ENCODE data around the gene FOXP3. TPM values are rescaled to one million over a fixed set of nuclear protein-coding genes. Genes with fewer than 3 reads are reported as not detected.

Gene FOXP3
- total RNA-seq, 2 experiments from 2014 or later = 23.3 to 23.6 TPM

DNA sequence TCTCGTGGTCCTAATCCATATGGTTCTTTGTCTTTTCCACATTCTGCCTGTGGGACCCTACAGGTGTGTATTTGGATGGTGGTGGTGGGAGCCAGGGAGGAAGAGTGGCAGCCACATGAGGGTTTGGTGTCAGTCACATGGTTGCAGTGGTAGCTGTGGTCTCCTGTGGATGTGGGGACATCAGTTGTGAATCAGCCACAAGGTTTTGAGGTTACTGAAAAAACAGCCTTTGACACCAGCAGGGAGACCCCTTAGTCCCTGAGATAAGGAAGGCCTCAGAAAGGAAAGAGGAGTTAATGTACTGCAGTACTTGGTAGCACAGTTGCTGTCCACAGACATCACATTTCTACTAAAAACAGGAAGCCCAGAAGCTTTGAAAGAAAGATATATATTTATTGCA is 23.2 kb upstream of the FOXP3 start:
- H3K4me3 Mint-ChIP-seq = peak overlapping the region; percentile 30
- POLR2A ChIA-PET = interaction anchor here (1.5 to 3.1 kb wide), 3 partner anchors 11 to 19 kb away, joined by 3 to 19 read pairs (median 13); no protein-coding TSS in a partner anchor
- H3K27ac Mint-ChIP-seq = peak overlapping the region; percentile 70
- peaks cover 10% of the 10 kb centered on the region for H3K36me3 Mint-ChIP-seq
- no peaks in the 10 kb centered on the region for H3K9me3 Mint-ChIP-seq
- peak; percentile 65 for ATAC-seq (ENCODE audit: low read depth)
- H3K4me1 Mint-ChIP-seq = peaks cover 29% of the 10 kb centered on the region
- H3K27me3 Mint-ChIP-seq = no peaks in the 10 kb centered on the region
- peak; percentile 47 for DNase-seq

DNA sequence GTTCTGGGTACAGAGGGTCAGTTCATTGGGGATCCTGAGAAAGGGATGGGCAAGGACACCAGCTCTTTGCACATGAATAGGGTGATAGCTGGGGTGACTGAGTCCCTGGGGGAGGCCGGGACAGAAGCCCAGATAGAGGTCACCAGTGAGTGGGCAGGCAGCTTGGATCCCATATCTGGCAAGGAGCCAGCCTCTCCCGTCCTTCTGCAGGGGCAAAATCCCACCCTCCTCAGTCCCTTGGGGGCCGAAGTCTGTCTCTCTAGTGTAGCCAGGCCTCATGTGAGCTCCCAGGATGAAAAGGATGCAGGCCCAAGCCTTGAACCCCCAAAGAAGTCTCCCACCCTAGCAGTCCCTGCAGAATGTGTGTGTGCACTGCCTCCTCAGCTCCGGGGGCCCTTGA is 22.1 kb upstream of the FOXP3 start:
- POLR2A ChIA-PET = interaction anchor here (1.5 to 3.1 kb wide), 3 partner anchors 10 to 18 kb away, joined by 3 to 19 read pairs (median 13); no protein-coding TSS in a partner anchor
- ATAC-seq (ENCODE audit: low read depth) = no peak
- Mint-ChIP-seq H3K4me3 (no peak overlapping the region), H3K36me3 (peaks cover 14% of the 10 kb centered on the region), H3K27me3 (no peaks in the 10 kb centered on the region), H3K9me3 (no peaks in the 10 kb centered on the region), H3K27ac (no peak overlapping the region), H3K4me1 (peaks cover 25% of the 10 kb centered on the region)
- DNase-seq = no peak

DNA sequence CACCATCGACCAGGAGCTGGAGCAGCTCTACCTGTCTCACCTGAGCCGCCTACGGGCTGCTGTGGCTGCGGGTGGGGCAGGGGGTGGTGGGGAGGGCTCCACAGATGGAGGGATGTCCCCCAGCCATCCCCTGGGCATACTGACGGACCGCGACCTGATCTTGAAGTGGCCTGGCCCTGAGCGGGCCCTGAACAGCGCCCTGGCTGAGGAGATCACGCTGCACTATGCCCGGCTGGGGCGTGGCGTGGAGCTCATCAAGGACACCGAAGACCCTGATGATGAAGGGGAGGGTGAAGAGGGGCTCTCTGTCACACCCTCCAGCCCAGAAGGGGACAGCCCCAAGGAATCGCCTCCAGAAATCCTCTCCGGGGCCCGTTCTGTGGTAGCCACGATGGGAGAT is 21.6 kb upstream of the FOXP3 start:
- Mint-ChIP-seq H3K27me3 (no peaks in the 10 kb centered on the region), H3K27ac (no peak overlapping the region), H3K9me3 (no peaks in the 10 kb centered on the region), H3K4me1 (peaks cover 25% of the 10 kb centered on the region), H3K4me3 (no peak overlapping the region), H3K36me3 (peaks cover 14% of the 10 kb centered on the region)
- DNase-seq (no peak), ATAC-seq (ENCODE audit: low read depth) (no peak)
- POLR2A ChIA-PET = interaction anchor here (1.5 to 3.1 kb wide), 2 partner anchors 10 to 13 kb away, joined by 13 to 19 read pairs; no protein-coding TSS in a partner anchor

DNA sequence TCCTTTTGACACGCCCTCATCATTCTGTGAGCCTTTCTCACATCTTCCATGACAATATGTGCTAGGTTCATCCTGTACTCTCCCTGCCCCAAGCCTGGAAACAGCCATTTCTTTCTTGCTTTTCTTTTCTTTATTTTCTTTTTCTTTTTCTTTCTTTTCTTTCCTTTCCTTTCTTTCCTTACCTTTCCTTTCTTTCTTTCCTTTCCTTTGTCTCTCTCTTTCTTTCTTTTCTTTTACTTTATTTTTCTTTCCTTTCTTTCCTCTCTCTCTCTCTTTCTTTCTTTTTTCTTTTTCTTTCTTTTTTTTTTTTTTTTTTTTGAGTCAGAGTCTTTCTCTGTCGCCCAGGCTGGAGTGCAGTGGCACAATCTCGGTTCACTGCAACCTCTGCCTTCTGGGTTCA is 19.7 kb upstream of the FOXP3 start:
- Mint-ChIP-seq H3K4me3 (no peak overlapping the region), H3K4me1 (peaks cover 26% of the 10 kb centered on the region), H3K36me3 (peaks cover 18% of the 10 kb centered on the region), H3K27ac (no peak overlapping the region), H3K9me3 (no peaks in the 10 kb centered on the region), H3K27me3 (no peaks in the 10 kb centered on the region)
- DNase-seq (no peak), ATAC-seq (ENCODE audit: low read depth) (no peak)
- POLR2A ChIA-PET = interaction anchor here (0.7 kb wide), 1 partner anchor 15 kb away, joined by 4 read pairs; no protein-coding TSS in a partner anchor

DNA sequence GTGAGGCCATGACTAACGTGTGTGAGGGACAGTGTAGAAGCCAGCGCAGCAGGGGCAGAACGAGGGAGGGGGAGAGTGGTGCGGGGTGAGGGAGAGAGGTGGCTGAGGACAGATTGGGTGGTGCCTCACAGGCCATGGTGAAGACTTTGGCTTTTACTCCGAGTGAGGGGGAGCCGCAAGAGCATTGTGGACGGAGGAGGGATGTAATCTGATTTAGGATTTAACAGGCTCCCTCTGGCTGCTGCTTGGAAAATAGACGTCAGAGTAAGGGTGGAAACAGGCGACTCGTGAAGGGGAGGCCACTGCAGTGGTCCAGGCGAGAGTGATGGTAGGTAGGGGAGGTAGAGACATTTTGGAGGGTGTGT is 18.1 kb upstream of the FOXP3 start:
- H3K27ac Mint-ChIP-seq = no peak overlapping the region
- H3K4me3 Mint-ChIP-seq = no peak overlapping the region

DNA sequence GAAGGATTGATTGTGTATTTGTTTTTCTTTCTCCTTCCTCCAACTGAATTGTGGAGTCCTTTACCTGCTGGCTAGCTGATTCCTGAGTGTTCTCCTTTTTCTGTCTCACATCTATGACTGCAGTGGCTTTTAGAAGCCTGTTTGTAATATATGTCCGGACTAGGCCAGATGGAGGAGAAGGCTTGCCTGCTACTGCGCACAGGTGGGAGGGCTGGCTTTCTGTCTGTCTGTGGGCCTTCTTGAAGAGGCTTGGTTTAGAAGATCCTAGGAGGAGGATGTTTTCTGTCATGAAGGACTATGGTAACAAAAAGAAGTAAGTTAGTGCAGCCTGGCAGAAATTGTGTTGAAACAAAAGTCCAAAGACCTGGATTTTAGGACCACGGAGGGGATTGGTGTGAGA is 13.6 kb upstream of the FOXP3 start:
- no peak for ATAC-seq (ENCODE audit: low read depth)
- peak overlapping the region; percentile 71 for H3K4me3 Mint-ChIP-seq
- peaks cover 55% of the 10 kb centered on the region for H3K4me1 Mint-ChIP-seq

More for the DNA sequence above, 18.1 kb upstream of the FOXP3 start:
- peaks cover 26% of the 10 kb centered on the region for H3K4me1 Mint-ChIP-seq
- DNase-seq = no peak
- no peaks in the 10 kb centered on the region for H3K9me3 Mint-ChIP-seq
- H3K27me3 Mint-ChIP-seq = no peaks in the 10 kb centered on the region
- ATAC-seq (ENCODE audit: low read depth) = no peak
- H3K36me3 Mint-ChIP-seq = peaks cover 16% of the 10 kb centered on the region
- POLR2A ChIA-PET = interaction anchor here (0.5 to 1.0 kb wide), 2 partner anchors 9 to 15 kb away, joined by 4 read pairs; no protein-coding TSS in a partner anchor

DNA sequence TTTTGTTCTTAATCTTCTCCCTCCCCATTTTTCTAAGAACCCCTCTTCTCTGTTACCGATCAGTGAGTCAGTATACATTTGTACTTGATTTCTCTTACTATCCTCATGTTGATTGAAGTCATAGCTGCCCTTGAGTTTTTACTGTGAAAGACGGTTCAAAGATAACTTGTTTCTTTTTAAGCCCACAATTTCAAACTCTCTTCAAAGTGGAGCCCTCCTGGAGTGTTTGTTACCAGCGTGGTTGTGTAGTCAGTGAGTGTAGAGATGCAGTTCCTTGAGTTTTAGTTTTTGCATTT is 13.0 kb upstream of the FOXP3 start:
- H3K27me3 Mint-ChIP-seq = no peaks in the 10 kb centered on the region
- peak overlapping the region; percentile 71 for H3K4me3 Mint-ChIP-seq
- H3K36me3 Mint-ChIP-seq = peaks cover 27% of the 10 kb centered on the region
- DNase-seq (no peak), ATAC-seq (ENCODE audit: low read depth) (no peak)
- peaks cover 56% of the 10 kb centered on the region for H3K4me1 Mint-ChIP-seq
- H3K9me3 Mint-ChIP-seq = no peaks in the 10 kb centered on the region
- POLR2A ChIA-PET = interaction anchor here (1.1 to 2.8 kb wide), 2 partner anchors 9 to 32 kb away, joined by 3 to 13 read pairs; no protein-coding TSS in a partner anchor
- peak overlapping the region; percentile 96 for H3K27ac Mint-ChIP-seq

More for the DNA sequence above, 13.6 kb upstream of the FOXP3 start:
- Mint-ChIP-seq H3K9me3 (no peaks in the 10 kb centered on the region), H3K27me3 (no peaks in the 10 kb centered on the region), H3K36me3 (peaks cover 30% of the 10 kb centered on the region), H3K27ac (peak overlapping the region; percentile 96)
- POLR2A ChIA-PET = interaction anchor here (1.1 kb wide), 1 partner anchor 32 kb away, joined by 3 read pairs; no protein-coding TSS in a partner anchor
- DNase-seq = no peak

DNA sequence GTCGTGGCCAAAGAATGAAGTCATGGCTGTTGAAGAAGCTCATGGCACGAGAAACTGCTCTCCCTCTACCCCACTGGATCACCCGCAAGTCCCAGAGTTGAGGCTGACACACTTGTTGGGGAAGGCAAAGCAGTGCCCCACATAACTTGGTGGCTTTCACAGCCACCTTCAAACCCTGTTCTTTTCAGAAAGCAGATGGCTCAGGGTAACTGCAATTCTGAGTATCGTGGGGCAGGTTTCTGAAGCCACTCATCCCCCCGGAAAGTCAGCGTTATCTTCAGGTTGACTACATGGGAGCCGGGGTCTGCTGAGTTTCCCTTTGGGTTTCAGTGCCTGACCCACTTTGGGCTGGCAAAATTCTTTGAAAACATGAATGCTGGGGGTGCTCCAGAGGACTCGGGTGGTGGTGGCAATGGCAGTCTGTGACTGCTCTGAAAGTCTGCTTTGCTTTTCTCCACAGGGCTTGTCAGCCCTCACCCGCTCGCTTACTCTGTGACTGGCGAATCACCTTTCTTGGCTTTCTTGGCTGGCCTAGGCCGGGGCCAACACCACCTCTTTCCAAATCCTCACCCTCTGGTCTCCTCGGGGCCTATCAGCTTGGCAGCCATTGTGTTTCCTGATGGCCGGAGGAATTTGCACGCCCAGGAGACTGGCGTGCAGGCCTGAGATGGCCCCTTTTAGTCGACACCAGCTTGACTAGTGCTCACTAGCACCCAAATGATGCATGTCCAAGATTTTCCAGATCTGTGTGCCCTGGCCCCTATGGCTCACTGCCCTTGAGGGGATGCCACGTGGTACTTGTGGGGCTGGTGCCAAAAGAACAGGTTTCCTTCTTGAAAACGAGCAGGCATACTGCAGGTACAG is 12.4 kb upstream of the FOXP3 start:
- no peaks in the 10 kb centered on the region for H3K27me3 Mint-ChIP-seq
- no peaks in the 10 kb centered on the region for H3K9me3 Mint-ChIP-seq
- peaks cover 26% of the 10 kb centered on the region for H3K36me3 Mint-ChIP-seq
- DNase-seq (peak; percentile 31), ATAC-seq (ENCODE audit: low read depth) (no peak)
- peaks cover 56% of the 10 kb centered on the region for H3K4me1 Mint-ChIP-seq
- H3K4me3 Mint-ChIP-seq = peak overlapping the region; percentile 71
- peak overlapping the region; percentile 96 for H3K27ac Mint-ChIP-seq
- POLR2A ChIA-PET = interaction anchor here (1.1 to 2.8 kb wide), 2 partner anchors 10 to 33 kb away, joined by 3 to 13 read pairs; no protein-coding TSS in a partner anchor

DNA sequence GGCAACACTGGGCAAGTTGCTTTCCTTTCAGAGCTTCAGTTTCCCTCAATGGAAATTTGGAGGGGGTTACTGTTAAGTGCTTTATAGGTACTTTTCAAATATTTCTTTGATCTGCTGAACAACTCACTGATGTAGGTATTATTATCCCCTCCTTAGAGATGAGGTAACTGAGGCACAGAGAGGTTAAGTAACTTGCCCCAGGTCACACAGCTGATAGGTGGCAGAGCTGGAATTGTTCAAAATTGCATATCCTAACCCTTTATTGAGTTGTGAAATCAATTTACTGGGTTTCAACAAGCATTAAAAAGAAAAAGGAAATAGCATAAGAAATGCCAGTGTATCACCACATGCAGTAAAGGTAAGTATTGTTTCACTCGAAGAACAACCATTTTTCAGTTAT is 11.7 kb upstream of the FOXP3 start:
- Mint-ChIP-seq H3K27ac (peak overlapping the region; percentile 96), H3K9me3 (no peaks in the 10 kb centered on the region), H3K4me3 (no peak overlapping the region), H3K4me1 (peaks cover 58% of the 10 kb centered on the region), H3K36me3 (peaks cover 26% of the 10 kb centered on the region), H3K27me3 (no peaks in the 10 kb centered on the region)
- DNase-seq (no peak), ATAC-seq (ENCODE audit: low read depth) (no peak)
- POLR2A ChIA-PET = interaction anchor here (2.8 kb wide), 1 partner anchor 11 kb away, joined by 13 read pairs; no protein-coding TSS in a partner anchor

DNA sequence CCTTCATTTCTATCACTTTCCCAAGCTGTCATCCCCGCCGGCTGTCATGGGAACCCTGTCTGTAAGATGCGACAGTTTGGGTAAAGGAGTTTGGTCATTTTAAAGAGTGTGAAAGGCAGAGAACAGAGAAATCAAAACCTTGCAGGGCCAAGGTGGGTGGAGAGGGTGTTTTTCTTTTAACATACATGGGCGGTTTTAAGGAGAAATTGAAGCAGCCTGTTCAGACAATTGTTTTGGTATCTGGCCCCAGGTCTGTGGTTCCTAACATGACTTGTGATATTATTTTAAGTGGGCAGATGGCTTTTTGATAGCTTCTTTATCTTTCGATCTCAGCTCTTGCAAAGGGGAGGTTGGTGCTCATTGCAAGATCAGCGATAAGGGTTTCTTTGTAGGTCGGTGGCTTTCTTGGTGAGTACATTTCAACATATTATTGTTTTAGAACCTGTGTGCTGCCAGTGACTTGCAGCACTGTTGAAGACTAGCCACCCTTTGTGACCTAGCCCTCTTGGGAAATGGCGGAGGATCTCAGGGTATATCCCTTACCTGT is 8.7 kb upstream of the FOXP3 start:
- POLR2A ChIA-PET = interaction anchor here (0.7 to 2.7 kb wide), 9 partner anchors 9 to 106 kb away, joined by 3 to 19 read pairs (median 4); partner anchors contain the start of gene CCDC22
- peaks cover 54% of the 10 kb centered on the region for H3K4me1 Mint-ChIP-seq
- no peaks in the 10 kb centered on the region for H3K27me3 Mint-ChIP-seq
- H3K4me3 Mint-ChIP-seq = peak overlapping the region; percentile 84
- H3K27ac Mint-ChIP-seq = peak overlapping the region; percentile 85
- peaks cover 25% of the 10 kb centered on the region for H3K36me3 Mint-ChIP-seq
- DNase-seq = no peak
- no peaks in the 10 kb centered on the region for H3K9me3 Mint-ChIP-seq
- peak; percentile 9 for ATAC-seq (ENCODE audit: low read depth)

DNA sequence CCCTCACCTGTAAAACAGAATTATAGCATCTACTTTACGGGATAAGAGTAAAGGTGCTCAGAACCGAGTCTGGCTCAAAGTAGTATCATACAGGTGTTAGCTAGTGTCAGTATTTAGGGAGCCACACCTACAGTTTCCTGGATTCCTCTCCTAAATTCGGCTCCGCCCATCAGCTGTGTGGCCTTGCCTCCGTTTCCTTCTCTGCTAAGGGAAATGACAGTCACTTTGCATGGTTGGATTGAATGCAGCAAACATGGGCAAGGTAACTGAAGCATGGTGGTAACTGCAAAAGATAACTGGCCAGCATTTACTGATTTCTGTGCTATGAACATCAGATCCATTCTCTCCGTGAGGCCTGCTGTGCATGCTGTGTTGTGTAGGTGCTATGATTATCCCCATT is 7.9 kb upstream of the FOXP3 start:
- no peak for DNase-seq
- no peak for ATAC-seq (ENCODE audit: low read depth)
- Mint-ChIP-seq H3K36me3 (peaks cover 21% of the 10 kb centered on the region), H3K9me3 (no peaks in the 10 kb centered on the region), H3K27me3 (no peaks in the 10 kb centered on the region), H3K4me3 (peak overlapping the region; percentile 84), H3K4me1 (peaks cover 52% of the 10 kb centered on the region), H3K27ac (peak overlapping the region; percentile 85)
- POLR2A ChIA-PET = interaction anchor here (1.0 to 2.7 kb wide), 6 partner anchors 10 to 106 kb away, joined by 4 to 19 read pairs (median 5); no protein-coding TSS in a partner anchor

DNA sequence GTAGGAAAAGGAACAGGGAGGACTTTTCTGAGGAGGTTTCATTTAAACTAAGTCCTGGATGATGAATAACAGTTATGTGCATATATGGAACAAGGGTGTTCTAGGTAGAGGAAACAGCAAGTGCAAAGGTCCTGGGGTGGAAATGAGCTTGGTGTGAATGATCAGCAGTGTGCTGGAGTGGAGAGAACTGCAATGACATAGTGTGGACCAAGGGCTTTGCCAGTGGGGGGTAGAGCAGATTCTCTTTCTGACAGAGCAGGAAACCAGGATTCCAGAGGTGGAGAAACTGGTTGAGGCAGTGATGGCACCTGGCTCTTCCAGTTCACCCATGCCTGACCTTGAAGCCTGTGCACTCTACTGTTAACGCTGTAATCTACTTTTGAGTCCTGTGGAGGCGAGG is 6.8 kb upstream of the FOXP3 start:
- peaks cover 48% of the 10 kb centered on the region for H3K4me1 Mint-ChIP-seq
- POLR2A ChIA-PET = no interaction called here
- DNase-seq = no peak
- no peaks in the 10 kb centered on the region for H3K27me3 Mint-ChIP-seq
- peak overlapping the region; percentile 85 for H3K27ac Mint-ChIP-seq
- no peaks in the 10 kb centered on the region for H3K9me3 Mint-ChIP-seq
- ATAC-seq (ENCODE audit: low read depth) = no peak
- H3K4me3 Mint-ChIP-seq = peak overlapping the region; percentile 84
- peaks cover 16% of the 10 kb centered on the region for H3K36me3 Mint-ChIP-seq

DNA sequence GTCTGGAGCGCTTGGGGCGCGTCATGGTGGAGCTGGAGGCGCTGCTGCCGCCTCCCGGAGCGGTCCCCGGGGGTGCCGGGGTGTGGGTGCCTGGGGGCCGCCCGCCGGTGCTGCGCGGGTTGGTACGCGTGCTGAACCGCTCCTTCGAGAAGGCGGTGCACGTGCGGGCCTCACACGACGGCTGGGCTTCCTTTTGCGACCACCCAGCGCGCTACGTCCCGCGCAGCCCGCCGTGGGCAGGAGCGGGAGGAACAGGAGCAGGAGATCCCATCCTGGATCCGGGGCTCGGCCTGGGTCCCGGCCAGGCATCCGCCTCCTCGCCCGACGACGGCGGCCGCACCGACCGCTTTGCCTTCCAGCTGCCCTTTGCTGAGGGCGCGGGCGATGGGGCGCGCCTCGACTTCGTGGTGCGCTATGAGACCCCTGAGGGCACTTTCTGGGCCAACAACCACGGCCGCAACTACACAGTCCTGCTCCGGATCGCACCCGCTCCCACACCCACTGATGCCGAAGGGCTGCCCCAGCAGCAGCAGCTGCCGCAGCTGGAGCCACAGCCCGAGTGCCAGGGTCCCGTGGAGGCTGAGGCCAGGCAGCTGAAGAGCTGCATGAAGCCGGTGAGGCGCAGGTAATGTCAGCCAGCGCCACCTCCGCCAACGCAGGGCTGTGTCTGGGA is 5.9 kb upstream of the FOXP3 start:
- DNase-seq = no peak
- ATAC-seq (ENCODE audit: low read depth) = no peak
- peaks cover 41% of the 10 kb centered on the region for H3K4me1 Mint-ChIP-seq
- H3K27ac Mint-ChIP-seq = peak overlapping the region; percentile 85
- peaks cover 12% of the 10 kb centered on the region for H3K36me3 Mint-ChIP-seq
- no peaks in the 10 kb centered on the region for H3K27me3 Mint-ChIP-seq
- H3K4me3 Mint-ChIP-seq = peak overlapping the region; percentile 84
- POLR2A ChIA-PET = interaction anchor here (0.8 to 2.2 kb wide), 3 partner anchors 35 to 469 kb away, joined by 3 to 5 read pairs (median 4); partner anchors contain the start of genes CCDC22 and HDAC6
- H3K9me3 Mint-ChIP-seq = no peaks in the 10 kb centered on the region

Data from activated naive CD8-positive, alpha-beta T cell treated with anti-CD3 and anti-CD28 coated beads, Interleukin-2, amount 10 ng/mL, durations not matched to agents 7 days and 5 days (primary cell).